Occipital lobe (tissue), 2 donors: ENCODE data around the gene SNX25. TPM values are rescaled to one million over a fixed set of nuclear protein-coding genes. Genes with fewer than 3 reads are reported as not detected.

ENCODE experiments used
- DNase-seq: peaks from one replicate; lab custom pipeline; 2025; lab: John Stamatoyannopoulos, UW
- total RNA-seq: library from RNA; depleted of rRNA; stranded (reverse); fragments of >200 nt; gene quantifications from one replicate; pipeline ENCODE4 v1.2.3, GENCODE V29; 2014

Gene SNX25
- total RNA-seq, 1 donor from 2014 or later, result 50.4 TPM

DNA sequence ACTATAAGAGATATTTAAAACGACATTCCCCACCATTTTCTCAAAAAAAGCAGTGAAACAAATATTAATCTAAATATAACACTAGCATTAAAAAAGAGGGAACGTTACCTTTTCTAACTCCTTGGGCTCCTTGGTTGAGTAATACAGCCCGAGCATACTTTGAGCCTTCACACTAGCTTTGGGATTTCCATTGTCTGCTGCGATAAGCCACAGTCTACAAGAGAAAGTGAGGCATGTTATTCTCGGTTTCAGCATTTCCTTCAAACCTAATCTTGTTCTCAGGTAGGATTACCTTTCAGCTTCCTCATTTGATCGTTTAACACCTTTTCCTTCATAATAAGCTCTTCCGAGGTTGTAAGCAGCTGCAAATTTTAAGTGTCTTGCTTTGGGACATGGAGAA, 164.6 kb downstream of the SNX25 start:
- no peak for DNase-seq

DNA sequence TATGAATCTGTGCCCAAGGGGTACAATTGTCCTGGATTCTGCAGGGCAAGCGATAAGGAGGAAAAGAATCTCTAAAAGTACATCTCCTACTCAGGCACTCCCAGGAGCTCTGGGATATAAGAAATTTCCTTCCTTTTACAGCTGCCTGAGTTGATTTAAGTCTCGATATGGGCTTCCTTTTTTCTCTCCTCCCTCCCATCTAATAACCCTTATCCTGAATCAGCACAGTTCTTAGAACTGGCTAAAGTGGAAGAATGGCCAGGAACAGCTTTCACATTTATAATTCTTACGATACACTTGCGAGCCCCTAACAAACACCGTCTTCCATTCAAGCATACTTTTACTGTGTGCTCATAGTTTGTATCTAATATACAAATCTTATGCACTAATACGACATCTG, 165.2 kb downstream of the SNX25 start:
- no peak for DNase-seq

GRCh38 chr4:185378264-185378663, 168.9 kb downstream of the SNX25 start:
- no peak for DNase-seq

DNA sequence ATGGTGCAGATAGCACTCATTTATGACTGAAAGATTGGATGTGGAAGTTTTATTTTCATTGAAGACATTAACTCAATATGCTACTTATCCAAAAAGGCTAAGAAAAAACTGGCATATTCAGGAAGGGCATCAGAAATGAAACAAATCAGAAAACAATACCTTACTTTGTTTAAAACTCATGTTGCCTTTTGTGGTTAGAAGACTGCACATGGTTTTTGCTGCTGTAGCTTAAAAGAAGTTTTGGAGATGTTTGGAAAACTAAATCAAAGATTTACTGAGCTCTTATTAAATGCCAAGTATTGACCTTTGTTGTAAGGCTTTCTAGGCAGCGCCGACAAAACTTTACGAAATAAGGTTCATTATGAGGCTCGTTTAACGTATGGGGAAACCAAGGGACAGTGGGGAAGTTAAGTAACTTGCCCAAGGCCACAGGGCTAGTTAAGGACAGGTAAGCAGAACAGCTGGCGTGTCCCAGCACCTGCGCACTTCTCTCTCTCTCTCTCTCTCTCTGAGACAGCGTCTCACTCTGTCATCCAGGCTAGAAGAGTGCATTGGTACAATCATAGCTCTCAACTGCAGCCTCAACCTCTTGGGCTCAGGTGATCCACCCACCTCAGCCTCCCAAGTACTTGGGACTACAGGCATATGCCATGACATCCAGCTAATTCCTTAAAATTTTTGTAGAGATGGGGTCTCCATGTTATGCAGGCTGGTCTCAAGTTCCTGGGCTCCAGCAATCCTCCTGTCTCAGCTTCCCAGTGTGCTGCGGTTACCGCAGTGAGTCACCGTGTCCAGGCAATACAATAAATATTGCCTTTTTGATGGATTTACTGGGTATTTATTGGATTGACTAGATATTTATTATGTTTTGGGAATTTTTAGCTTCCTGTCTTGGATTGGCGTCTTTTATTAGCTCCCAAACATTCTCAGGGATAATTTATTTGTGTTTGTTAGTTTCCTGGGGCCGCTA, 170.2 kb downstream of the SNX25 start:
- no peak for DNase-seq

DNA sequence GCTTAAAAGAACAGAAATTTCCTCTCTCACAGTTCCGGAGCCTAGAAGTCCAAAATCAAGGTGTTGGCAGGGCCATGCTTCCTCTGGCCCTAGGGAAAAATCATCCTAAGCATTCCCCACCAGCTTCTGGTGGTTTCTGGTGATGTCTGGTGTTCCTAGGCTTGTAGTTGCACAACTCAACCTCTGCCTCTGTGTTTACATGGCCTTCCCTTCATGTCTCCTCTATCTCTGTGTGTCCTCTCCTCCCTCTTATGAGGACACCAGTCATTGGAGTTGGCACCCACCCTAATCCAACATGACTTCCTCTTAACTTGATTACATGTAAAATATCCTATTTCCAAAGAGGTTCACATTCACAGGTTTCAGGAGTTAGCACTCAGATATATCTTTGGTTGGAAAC, 170.9 kb downstream of the SNX25 start:
- no peak for DNase-seq

GRCh38 chr4:185381288-185382196, 172.1 kb downstream of the SNX25 start:
- no peak for DNase-seq

- DNase-seq, result no peak
Observed at GRCh38 chr4:185382754-185383153, 173.4 kb downstream of the SNX25 start.

DNA sequence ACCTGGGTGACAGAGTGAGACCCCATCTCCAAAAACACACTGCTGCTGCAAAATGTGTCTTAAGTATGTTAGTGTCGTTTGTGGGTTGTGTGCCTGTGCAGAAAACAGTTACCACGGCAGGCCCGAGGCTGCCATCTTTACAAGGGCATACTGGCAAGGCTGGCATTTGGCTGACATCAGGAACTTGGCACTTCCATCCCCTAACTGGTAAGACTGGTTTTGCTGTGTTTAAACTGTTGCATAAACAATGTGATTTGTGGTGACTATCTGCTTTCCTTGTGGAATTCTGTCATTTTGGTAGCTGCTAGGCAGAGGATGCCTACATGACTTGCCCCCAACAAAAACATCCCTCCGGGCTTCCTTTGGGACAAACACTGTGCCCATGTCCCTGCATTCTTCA, 174.1 kb downstream of the SNX25 start:
- no peak for DNase-seq

DNA sequence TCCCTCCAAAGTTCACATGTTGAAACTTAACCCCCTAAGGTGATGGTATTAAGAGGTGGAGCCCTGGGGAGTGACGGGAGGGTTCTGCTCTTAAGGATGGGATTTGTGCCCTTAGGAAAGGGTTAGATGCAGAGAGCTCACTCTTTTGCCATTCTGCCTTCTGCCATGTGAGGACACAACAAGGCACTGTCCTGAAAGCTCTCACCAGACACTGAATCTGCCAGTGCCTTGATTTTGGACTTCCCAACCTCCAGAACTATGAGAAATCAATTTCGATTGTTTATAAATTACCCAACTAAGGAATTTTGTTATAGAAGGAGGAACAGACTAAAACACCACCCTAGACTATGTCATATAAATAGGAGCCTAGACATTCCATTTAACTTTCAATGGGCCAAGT, 174.7 kb downstream of the SNX25 start:
- DNase-seq, result no peak

- no peak for DNase-seq
Observed at GRCh38 chr4:185384930-185385331, 175.5 kb downstream of the SNX25 start.

- DNase-seq, result no peak
Observed at GRCh38 chr4:185387957-185388356, 178.6 kb downstream of the SNX25 start.

DNA sequence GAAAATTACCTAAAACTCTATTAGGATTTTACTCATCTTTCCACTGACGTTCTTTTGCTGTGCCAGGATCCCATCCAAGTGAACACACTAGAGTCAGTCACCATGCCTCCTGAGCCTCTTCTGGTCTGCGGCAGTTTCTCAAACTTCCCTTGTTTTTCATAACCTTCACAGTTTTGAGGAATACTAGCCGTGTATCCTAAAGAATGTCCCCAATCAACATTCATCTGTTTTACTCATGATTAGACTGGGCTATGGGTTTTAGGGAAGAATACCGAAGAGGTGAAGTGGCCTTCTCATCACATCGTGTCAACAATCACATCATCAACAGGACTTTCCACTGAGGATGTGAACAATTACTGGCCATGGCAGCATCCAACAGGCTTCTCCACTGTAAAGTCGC, 181.5 kb downstream of the SNX25 start:
- no peak for DNase-seq

DNA sequence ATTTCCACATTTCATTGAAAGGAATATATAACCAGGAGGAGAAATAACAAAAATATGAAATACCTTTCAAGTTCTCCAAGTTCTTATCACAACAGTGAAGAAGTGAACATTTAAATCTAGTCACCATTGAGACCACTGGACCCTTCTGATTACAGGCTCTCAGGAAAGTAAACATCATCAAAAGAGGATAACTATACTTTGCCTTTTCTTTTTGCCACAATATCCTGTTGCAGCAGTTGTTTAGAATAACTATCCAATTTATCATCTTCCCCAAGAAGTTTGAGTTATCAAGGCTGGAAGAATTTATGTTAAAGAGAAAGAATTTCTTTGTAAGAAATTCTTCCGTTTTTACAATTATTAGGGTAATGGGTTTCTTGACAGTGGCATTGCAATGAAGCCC, 182.8 kb downstream of the SNX25 start:
- DNase-seq, result no peak

DNA sequence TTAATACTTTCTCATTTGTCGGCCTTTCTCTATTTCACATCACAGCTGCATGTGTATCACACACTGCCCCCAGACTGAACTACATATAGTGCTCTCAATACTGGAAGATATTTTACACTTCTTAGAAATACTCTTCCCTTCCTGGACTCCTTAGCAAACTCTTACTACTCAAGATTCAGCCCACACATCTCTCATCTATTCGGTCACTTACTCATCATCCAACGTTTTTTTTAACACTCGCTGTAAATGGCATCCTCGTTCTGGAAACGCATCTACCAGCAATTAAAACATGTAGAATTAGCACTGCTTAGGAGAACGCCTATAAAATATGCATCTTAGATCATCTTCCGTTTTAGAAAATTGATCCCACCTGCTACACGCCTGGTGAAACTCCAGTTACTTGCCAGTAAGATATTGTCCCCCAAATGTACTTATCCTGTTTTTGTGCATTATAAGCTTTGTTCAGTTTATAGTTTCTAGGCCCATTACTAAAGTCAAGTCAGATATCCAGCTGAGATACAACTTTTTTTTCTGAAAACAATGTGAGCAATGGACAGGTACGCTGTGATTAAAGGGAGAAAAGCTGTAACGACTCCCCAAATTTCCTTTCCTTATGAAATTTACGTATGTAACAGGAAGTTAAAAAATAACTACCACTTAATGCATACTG, 185.3 kb downstream of the SNX25 start:
- DNase-seq, result peak; percentile 8

DNA sequence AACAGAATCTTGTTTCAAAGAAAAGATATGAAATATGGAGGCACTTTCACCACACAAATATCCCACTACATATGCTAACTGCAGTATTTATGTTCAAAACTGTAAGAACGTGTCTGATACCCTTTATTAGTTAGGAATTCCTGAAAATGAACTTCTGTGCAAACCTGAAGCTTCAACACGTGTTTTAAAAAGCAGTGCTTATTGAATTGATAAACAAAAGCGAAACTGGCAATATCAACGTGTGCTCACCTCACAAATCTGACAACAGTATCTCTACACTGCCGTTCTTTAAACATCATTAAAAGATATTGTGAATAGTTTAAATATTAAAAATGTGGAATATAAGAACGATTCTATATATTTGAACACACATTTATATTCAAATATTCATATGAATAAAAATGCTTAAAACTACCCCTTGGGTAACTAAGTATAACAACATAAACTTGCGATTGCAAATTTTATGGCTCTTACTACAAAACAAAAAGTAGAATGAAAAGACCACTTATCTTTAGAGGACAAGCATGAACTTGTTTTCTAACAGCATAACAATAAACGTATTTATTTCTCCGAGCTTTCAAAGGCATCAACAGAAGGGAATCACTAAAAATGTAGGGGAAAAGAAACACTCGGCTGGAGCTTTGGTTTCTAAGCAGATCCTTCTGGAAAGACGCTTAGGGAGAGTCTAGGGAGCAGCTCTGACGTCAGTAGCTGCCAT, 186.0 kb downstream of the SNX25 start, which contains the start of gene LRP2BP:
TSS of gene LRP2BP (minus strand) at position 687 of the 718 bp plus-strand sequence. CDS start 17,738 bp downstream, outside the sequence.
- no peak for DNase-seq

DNA sequence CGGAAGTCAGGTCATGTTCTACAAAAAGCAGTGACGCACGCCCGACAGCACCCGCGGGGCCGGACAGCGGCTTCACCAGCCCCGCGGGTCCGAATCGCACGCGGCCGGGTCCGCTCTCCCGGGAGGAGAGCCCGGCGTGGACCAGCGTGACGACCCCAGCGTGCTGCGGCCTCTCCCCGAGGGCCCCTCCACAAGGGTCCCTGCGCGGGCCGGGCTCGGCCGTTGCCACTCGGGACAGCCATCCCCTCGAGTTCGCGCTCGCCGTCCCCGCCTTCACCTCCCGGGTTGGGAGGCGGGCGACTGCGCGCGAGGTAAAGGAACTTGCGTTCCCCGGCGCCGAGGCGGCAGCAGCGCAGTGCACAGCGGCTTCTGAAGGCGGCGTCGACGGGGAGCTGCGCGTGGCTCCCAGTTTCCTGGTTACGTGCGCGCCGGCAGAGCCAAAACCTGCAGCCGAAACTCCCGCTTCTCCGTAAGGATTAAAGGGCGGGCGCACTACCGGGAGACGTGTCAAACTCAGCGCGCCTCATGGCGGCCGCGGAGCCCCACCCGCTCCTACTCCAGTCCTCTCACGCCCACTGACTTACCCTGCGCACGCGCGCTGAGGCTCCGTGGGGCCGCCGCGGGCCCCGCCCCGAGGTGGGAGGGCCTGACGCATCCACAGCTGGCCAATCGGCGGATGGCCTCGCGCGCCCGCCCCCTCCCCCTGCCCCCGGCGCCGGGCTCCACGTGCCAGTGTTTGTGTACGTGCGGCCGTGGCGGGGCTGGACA, 186.7 kb downstream of the SNX25 start:
- DNase-seq, result peak; percentile 94

GRCh38 chr4:185396724-185397385, 187.5 kb downstream of the SNX25 start, which contains the start of gene ANKRD37:
Gene ANKRD37 (plus strand): TSS chr4:185396841. CDS start chr4:185396924, 83 bp downstream.
- no peak for DNase-seq

DNA sequence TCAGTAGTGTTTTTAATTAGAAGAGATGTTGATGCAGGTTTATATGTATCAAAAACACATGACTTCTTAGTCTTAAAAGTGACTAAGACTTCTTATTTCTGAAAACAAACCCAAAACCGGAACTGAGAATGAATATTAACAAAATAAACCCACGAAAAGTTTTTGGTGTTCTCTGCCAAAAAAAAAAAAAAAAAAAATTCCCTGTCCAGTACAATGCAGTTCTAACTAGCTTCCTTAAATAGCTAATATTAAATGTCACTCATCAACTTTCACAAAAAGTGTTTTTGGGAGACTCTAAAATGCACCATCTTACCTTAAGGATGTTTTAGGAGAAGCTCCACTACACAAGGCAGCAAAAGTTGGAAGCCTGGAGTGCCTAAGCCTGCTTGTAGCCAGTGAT, 189.2 kb downstream of the SNX25 start:
- no peak for DNase-seq

GRCh38 chr4:185399466-185399865, 190.1 kb downstream of the SNX25 start:
- DNase-seq, result no peak
